SK-N-SH (cell line): ENCODE measurements around the gene MTMR8. TPM values are rescaled to one million over a fixed set of nuclear protein-coding genes. Genes with fewer than 3 reads are reported as not detected.

Experiments used
- CTCF ChIA-PET: fragments of 300-600, 350-600 bp; formaldehyde crosslinking; extraction: SDS; loops from one replicate; lab custom pipeline; 2021; lab: Yijun Ruan, JAX
- POLR2A ChIA-PET: fragments of 350-600 bp; sonication (Branson Sonifier 250); formaldehyde crosslinking; extraction: SDS; loops from one replicate; lab custom pipeline; 2020; ENCODE audit warnings: antibody characterized with exemption, inconsistent platforms; lab: Yijun Ruan, JAX
- DNase-seq: peaks from one replicate; pipeline ENCODE4 v3.0.0; 2012
- H2AFZ ChIP-seq: fragments of 200-600 bp; sonication (generic); 2 replicates; pipeline ENCODE4 v1.8.1; 2016; ENCODE audit warnings: antibody characterized with exemption, mild to moderate bottlenecking, low read depth
- H3F3A ChIP-seq: fragments of 200-600 bp; sonication (generic); replicated peaks from 2 replicates; pipeline ENCODE3; 2016; ENCODE audit warnings: antibody characterized with exemption, mild to moderate bottlenecking; ENCODE audit not compliant: insufficient read depth
- H3K27ac ChIP-seq, 2 experiments: fragments of 200-500 bp in 1 of 2; fragments of 200-600 bp in 1 of 2; sonication (Bioruptor generic) in 1 of 2; sonication (generic), shearing (Covaris generic) in 1 of 2; 2 replicates each; pipeline versions ENCODE4 v1.5.1 to v1.6.1; 2014 to 2016; ENCODE audit warnings: low read depth in 2 of 2, inconsistent platforms in 1 of 2, low read length in 1 of 2, mild to moderate bottlenecking in 1 of 2, mixed read lengths in 1 of 2
- H3K27me3 ChIP-seq: fragments of 200-600 bp; sonication (generic), shearing (Covaris generic); 2 replicates; pipeline ENCODE4 v1.6.1; 2016; ENCODE audit warnings: mixed run types; ENCODE audit not compliant: insufficient read depth
- H3K36me3 ChIP-seq, 2 experiments: fragments of 200-500 bp in 1 of 2; fragments of 200-600 bp in 1 of 2; sonication (Bioruptor generic) in 1 of 2; sonication (generic) in 1 of 2; replicated peaks in 1 of 2; 2 replicates each; pipeline versions ENCODE3 to v1.5.1; 2014 to 2016; ENCODE audit warnings: low read length in 1 of 2, mild to moderate bottlenecking in 1 of 2; ENCODE audit not compliant: insufficient read depth in 2 of 2, control insufficient read depth in 1 of 2
- H3K4me1 ChIP-seq, 2 experiments: fragments of 200-500 bp in 1 of 2; fragments of 200-600 bp in 1 of 2; sonication (Bioruptor generic) in 1 of 2; sonication (generic), shearing (Covaris generic) in 1 of 2; 2 replicates each; pipeline versions ENCODE4 v1.5.1 to v1.6.1; 2014 to 2016; ENCODE audit warnings: low read depth in 1 of 2, low read length in 1 of 2, mixed run types in 1 of 2; ENCODE audit not compliant: insufficient read depth in 2 of 2, control insufficient read depth in 1 of 2
- H3K4me2 ChIP-seq: fragments of 200-600 bp; sonication (generic), shearing (Covaris generic); 2 replicates; pipeline ENCODE4 v1.6.1; 2017; ENCODE audit warnings: mixed run types
- H3K4me3 ChIP-seq, 2 experiments: fragments of 200-500 bp in 1 of 2; fragments of 200-600 bp in 1 of 2; sonication (Bioruptor generic) in 1 of 2; sonication (generic), shearing (Covaris generic) in 1 of 2; 2 replicates each; pipeline versions ENCODE4 v1.5.1 to v1.8.1; 2014 to 2016; ENCODE audit warnings: low read depth in 2 of 2, inconsistent platforms in 1 of 2, low read length in 1 of 2, mild to moderate bottlenecking in 1 of 2, mixed read lengths in 1 of 2, moderate library complexity in 1 of 2
- H3K79me2 ChIP-seq: fragments of 200-600 bp; sonication (generic); 2 replicates; pipeline ENCODE4 v1.8.1; 2017; ENCODE audit warnings: mild to moderate bottlenecking; ENCODE audit not compliant: insufficient read depth
- H3K9ac ChIP-seq: fragments of 200-600 bp; sonication (generic); 2 replicates; pipeline ENCODE4 v1.6.1; 2017; ENCODE audit warnings: mixed run types
- H3K9me2 ChIP-seq: fragments of 200-600 bp; sonication (generic); 2 replicates; pipeline ENCODE4 v1.6.1; 2017; ENCODE audit warnings: mixed run types
- H3K9me3 ChIP-seq: fragments of 200-600 bp; sonication (generic); 2 replicates; pipeline ENCODE4 v1.6.1; 2017; ENCODE audit warnings: mixed run types, mild to moderate bottlenecking, moderate library complexity
- H4K20me1 ChIP-seq: fragments of 200-600 bp; sonication (generic); 2 replicates; pipeline ENCODE4 v1.6.1; 2017; ENCODE audit warnings: mild to moderate bottlenecking, mixed run types; ENCODE audit not compliant: insufficient read depth
- CHD2 ChIP-seq: fragments of 150-350 bp; IDR thresholded peaks from 2 replicates; pipeline ENCODE4 v1.6.1; 2018; ENCODE audit warnings: low read length; ENCODE audit not compliant: partially characterized antibody
- ELF1 ChIP-seq: IDR thresholded peaks from 2 replicates; pipeline ENCODE4 v1.4.0; 2012
- EP300 ChIP-seq, 2 experiments: IDR thresholded peaks; 2 replicates each; pipeline versions ENCODE4 v1.4.0 to v1.6.1; 2012; ENCODE audit warnings: borderline replicate concordance in 1 of 2, low read depth in 1 of 2, low read length in 1 of 2
- EZH2phosphoT487 ChIP-seq: fragments of 200-600 bp; sonication (generic); IDR thresholded peaks from 2 replicates; pipeline ENCODE4 v1.6.1; 2017; ENCODE audit warnings: low read depth, mixed run types, mild to moderate bottlenecking, antibody characterized with exemption, moderate library complexity, borderline replicate concordance
- FOSL2 ChIP-seq: IDR thresholded peaks from 2 replicates; pipeline ENCODE4 v1.4.0; 2012; ENCODE audit warnings: low read depth, mild to moderate bottlenecking, moderate library complexity, borderline replicate concordance
- FOXJ3 ChIP-seq: sonication (generic); formaldehyde crosslinking; IDR thresholded peaks from 2 replicates; pipeline ENCODE4 v1.5.1; 2020; ENCODE audit warnings: mild to moderate bottlenecking, missing genetic modification reagents
- FOXM1 ChIP-seq: IDR thresholded peaks from 2 replicates; pipeline ENCODE4 v1.4.0; 2012; ENCODE audit warnings: low read depth, mild to moderate bottlenecking
- GABPA ChIP-seq: IDR thresholded peaks from 2 replicates; pipeline ENCODE4 v1.4.0; 2012; ENCODE audit warnings: low read depth, mild to moderate bottlenecking
- GATA2 ChIP-seq: sonication (generic); formaldehyde crosslinking; IDR thresholded peaks from 2 replicates; pipeline ENCODE4 v1.5.0; 2020; ENCODE audit warnings: mild to moderate bottlenecking, missing genetic modification reagents
- JUND ChIP-seq: IDR thresholded peaks from 2 replicates; pipeline ENCODE4 v1.4.0; 2012
- MEF2A ChIP-seq: IDR thresholded peaks from 2 replicates; pipeline ENCODE4 v1.4.0; 2012; ENCODE audit warnings: low read depth, borderline replicate concordance
- NFIC ChIP-seq: IDR thresholded peaks from 2 replicates; pipeline ENCODE4 v1.4.0; 2012; ENCODE audit warnings: borderline replicate concordance
- NRF1 ChIP-seq: IDR thresholded peaks from 2 replicates; pipeline ENCODE4 v1.6.1; 2012; ENCODE audit warnings: low read depth, mild to moderate bottlenecking, low read length
- POLR2AphosphoS5 ChIP-seq: IDR thresholded peaks from 2 replicates; pipeline ENCODE4 v1.6.1; 2012; ENCODE audit warnings: low read depth, low read length
- RCOR1 ChIP-seq: fragments of 150-350 bp; IDR thresholded peaks from 2 replicates; pipeline ENCODE4 v1.6.1; 2017; ENCODE audit warnings: antibody characterized with exemption, low read length
- RFX5 ChIP-seq: IDR thresholded peaks from 2 replicates; pipeline ENCODE4 v1.6.1; 2012; ENCODE audit warnings: mild to moderate bottlenecking, improper control_type of control experiment, low read length
- RXRA ChIP-seq: IDR thresholded peaks from 2 replicates; pipeline ENCODE4 v1.4.0; 2012; ENCODE audit warnings: low read depth, mild to moderate bottlenecking, borderline replicate concordance
- YY1 ChIP-seq: IDR thresholded peaks from 2 replicates; pipeline ENCODE4 v1.4.0; 2012; ENCODE audit warnings: low read depth, mild to moderate bottlenecking
- WGBS: methylation state at CpG from one replicate; pipeline ENCODE4 v1.1.6; 2017; ENCODE audit warnings: low lambda C conversion rate; 5-methylcytosine and 5-hydroxymethylcytosine counted together
- polyA plus RNA-seq, 3 experiments: library from polyadenylated mRNA; depleted of rRNA; stranded (reverse); fragments of >200 nt; gene quantifications; 2 replicates each; pipeline ENCODE4 v1.2.3, GENCODE V29; 2012
- TF ChIP-seq, protein P1 (sequence below): IDR thresholded peaks from 2 replicates; pipeline ENCODE4 v1.4.0; 2012; ENCODE audit warnings: low read depth
- TF ChIP-seq, protein P2 (sequence below): IDR thresholded peaks from 2 replicates; pipeline ENCODE4 v1.4.0; 2012; ENCODE audit warnings: low read depth, borderline replicate concordance
- TF ChIP-seq, protein P3 (sequence below): fragments of 200-600 bp; sonication (generic); IDR thresholded peaks from 2 replicates; pipeline ENCODE4 v1.6.1; 2017; ENCODE audit warnings: antibody characterized with exemption, mild to moderate bottlenecking, moderate library complexity
- TF ChIP-seq, protein P4 (sequence below): IDR thresholded peaks from 2 replicates; pipeline ENCODE4 v1.6.1; 2012; ENCODE audit warnings: mild to moderate bottlenecking, low read depth, low read length, moderate library complexity

MTMR8 gene
- polyA plus RNA-seq, 1 of the 3 experiments (the other 2 are of a cell fraction): 0.35 TPM

DNA sequence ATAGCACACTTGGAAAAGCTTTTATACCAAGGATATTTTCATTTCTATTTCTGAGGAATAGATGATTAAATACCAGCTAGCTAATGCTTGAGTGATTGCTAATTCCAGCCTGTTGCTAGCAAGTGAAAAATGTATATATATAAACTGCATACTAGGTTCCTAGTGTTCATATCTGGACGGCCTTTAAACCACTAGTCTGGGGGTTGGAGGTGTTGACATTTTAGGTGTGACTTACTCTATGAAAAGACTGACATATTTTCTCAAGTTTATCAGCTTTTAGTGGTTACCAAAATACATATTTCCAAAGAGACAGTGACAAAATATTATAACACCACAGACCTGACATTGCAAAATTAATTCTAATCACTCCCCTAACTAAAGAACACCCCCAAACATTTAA, 44.7 kb downstream of the MTMR8 start:
- no peak for TF ChIP-seq RCOR1
- TF ChIP-seq YY1: no peak
- no peak for TF ChIP-seq FOXM1
- TF ChIP-seq CHD2: no peak
- no peak for TF ChIP-seq MEF2A
- TF ChIP-seq EZH2phosphoT487: no peak
- TF ChIP-seq, protein P1, sequence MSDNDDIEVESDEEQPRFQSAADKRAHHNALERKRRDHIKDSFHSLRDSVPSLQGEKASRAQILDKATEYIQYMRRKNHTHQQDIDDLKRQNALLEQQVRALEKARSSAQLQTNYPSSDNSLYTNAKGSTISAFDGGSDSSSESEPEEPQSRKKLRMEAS: no peak
- TF ChIP-seq RXRA: no peak
- TF ChIP-seq FOSL2: no peak
- no peak for TF ChIP-seq ELF1
- no peak for TF ChIP-seq POLR2AphosphoS5
- TF ChIP-seq, protein P2, sequence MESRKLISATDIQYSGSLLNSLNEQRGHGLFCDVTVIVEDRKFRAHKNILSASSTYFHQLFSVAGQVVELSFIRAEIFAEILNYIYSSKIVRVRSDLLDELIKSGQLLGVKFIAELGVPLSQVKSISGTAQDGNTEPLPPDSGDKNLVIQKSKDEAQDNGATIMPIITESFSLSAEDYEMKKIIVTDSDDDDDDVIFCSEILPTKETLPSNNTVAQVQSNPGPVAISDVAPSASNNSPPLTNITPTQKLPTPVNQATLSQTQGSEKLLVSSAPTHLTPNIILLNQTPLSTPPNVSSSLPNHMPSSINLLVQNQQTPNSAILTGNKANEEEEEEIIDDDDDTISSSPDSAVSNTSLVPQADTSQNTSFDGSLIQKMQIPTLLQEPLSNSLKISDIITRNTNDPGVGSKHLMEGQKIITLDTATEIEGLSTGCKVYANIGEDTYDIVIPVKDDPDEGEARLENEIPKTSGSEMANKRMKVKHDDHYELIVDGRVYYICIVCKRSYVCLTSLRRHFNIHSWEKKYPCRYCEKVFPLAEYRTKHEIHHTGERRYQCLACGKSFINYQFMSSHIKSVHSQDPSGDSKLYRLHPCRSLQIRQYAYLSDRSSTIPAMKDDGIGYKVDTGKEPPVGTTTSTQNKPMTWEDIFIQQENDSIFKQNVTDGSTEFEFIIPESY: no peak
- no peak for TF ChIP-seq EP300 (IDR thresholded peaks at IDR 0.05; ENCODE audit: borderline replicate concordance in 1 of 2, low read depth in 1 of 2, low read length in 1 of 2)
- TF ChIP-seq NRF1: no peak
- TF ChIP-seq, all 33 proteins: peak for 0

DNA sequence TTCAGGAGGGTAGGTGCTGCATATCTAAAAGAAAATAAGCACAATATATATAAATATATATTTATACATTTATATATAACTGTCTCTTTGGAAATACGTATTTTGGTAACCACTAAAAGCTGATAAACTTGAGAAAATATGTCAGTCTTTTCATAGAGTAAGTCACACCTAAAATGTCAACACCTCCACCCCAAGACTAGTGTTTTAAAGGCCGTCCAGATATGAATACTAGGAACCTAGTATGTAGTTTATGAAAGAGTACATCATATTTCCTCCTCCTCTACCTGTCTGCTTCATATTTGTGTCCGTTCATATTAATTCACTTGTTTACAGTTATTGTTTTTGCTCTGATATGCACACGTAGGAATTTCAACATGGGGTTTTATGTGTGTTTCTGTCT, 45.2 kb downstream of the MTMR8 start:
- no peaks in the 10 kb centered on the region for H3K27me3 ChIP-seq
- no peak overlapping the region for H2AFZ ChIP-seq
- CTCF ChIA-PET: no interaction called here
- no peak overlapping the region for H3K9ac ChIP-seq
- no peaks in the 10 kb centered on the region for H3K4me1 ChIP-seq
- DNase-seq: no peak
- WGBS: 34% methylated on average over 4 of the region's 4 CpGs
- H3K27ac ChIP-seq: no peak overlapping the region
- POLR2A ChIA-PET: no interaction called here
- no peaks in the 10 kb centered on the region for H4K20me1 ChIP-seq
- H3K79me2 ChIP-seq: no peaks in the 10 kb centered on the region
- no peaks in the 10 kb centered on the region for H3F3A ChIP-seq
- no peak overlapping the region for H3K4me3 ChIP-seq
- no peaks in the 10 kb centered on the region for H3K9me2 ChIP-seq
- H3K9me3 ChIP-seq: no peaks in the 10 kb centered on the region
- H3K36me3 ChIP-seq: no peaks in the 10 kb centered on the region
- no peak overlapping the region for H3K4me2 ChIP-seq
- TF ChIP-seq, protein P3, sequence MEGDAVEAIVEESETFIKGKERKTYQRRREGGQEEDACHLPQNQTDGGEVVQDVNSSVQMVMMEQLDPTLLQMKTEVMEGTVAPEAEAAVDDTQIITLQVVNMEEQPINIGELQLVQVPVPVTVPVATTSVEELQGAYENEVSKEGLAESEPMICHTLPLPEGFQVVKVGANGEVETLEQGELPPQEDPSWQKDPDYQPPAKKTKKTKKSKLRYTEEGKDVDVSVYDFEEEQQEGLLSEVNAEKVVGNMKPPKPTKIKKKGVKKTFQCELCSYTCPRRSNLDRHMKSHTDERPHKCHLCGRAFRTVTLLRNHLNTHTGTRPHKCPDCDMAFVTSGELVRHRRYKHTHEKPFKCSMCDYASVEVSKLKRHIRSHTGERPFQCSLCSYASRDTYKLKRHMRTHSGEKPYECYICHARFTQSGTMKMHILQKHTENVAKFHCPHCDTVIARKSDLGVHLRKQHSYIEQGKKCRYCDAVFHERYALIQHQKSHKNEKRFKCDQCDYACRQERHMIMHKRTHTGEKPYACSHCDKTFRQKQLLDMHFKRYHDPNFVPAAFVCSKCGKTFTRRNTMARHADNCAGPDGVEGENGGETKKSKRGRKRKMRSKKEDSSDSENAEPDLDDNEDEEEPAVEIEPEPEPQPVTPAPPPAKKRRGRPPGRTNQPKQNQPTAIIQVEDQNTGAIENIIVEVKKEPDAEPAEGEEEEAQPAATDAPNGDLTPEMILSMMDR: no peak
- TF ChIP-seq RCOR1: no peak
- TF ChIP-seq, protein P4, sequence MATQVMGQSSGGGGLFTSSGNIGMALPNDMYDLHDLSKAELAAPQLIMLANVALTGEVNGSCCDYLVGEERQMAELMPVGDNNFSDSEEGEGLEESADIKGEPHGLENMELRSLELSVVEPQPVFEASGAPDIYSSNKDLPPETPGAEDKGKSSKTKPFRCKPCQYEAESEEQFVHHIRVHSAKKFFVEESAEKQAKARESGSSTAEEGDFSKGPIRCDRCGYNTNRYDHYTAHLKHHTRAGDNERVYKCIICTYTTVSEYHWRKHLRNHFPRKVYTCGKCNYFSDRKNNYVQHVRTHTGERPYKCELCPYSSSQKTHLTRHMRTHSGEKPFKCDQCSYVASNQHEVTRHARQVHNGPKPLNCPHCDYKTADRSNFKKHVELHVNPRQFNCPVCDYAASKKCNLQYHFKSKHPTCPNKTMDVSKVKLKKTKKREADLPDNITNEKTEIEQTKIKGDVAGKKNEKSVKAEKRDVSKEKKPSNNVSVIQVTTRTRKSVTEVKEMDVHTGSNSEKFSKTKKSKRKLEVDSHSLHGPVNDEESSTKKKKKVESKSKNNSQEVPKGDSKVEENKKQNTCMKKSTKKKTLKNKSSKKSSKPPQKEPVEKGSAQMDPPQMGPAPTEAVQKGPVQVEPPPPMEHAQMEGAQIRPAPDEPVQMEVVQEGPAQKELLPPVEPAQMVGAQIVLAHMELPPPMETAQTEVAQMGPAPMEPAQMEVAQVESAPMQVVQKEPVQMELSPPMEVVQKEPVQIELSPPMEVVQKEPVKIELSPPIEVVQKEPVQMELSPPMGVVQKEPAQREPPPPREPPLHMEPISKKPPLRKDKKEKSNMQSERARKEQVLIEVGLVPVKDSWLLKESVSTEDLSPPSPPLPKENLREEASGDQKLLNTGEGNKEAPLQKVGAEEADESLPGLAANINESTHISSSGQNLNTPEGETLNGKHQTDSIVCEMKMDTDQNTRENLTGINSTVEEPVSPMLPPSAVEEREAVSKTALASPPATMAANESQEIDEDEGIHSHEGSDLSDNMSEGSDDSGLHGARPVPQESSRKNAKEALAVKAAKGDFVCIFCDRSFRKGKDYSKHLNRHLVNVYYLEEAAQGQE: no peak
- no peak for TF ChIP-seq GABPA
- TF ChIP-seq CHD2: no peak
- no peak for TF ChIP-seq POLR2AphosphoS5
- TF ChIP-seq FOXJ3 (CRISPR knock-in tag): no peak
- TF ChIP-seq NFIC: no peak
- TF ChIP-seq GATA2: no peak
- TF ChIP-seq MEF2A: no peak
- no peak for TF ChIP-seq JUND
- no peak for TF ChIP-seq RFX5
- no peak for TF ChIP-seq ELF1

More for the DNA sequence above, 44.7 kb downstream of the MTMR8 start:
- no peak overlapping the region for H3K4me3 ChIP-seq
- WGBS: 4% methylated on average over 1 of the region's 1 CpG
- H3K4me1 ChIP-seq: no peaks in the 10 kb centered on the region
- ChIA-PET POLR2A (no interaction called here), CTCF (no interaction called here)
- no peaks in the 10 kb centered on the region for H3K27me3 ChIP-seq
- DNase-seq: no peak
- H3K9me2 ChIP-seq: no peaks in the 10 kb centered on the region
- no peak overlapping the region for H2AFZ ChIP-seq
- no peak overlapping the region for H3K27ac ChIP-seq
- no peaks in the 10 kb centered on the region for H3F3A ChIP-seq
- no peaks in the 10 kb centered on the region for H3K79me2 ChIP-seq
- no peak overlapping the region for H3K9ac ChIP-seq
- H3K9me3 ChIP-seq: no peaks in the 10 kb centered on the region
- no peaks in the 10 kb centered on the region for H3K36me3 ChIP-seq
- H4K20me1 ChIP-seq: no peaks in the 10 kb centered on the region
- H3K4me2 ChIP-seq: no peak overlapping the region
